ENCODE data around the gene DENND6B.

DENND6B gene

DNA sequence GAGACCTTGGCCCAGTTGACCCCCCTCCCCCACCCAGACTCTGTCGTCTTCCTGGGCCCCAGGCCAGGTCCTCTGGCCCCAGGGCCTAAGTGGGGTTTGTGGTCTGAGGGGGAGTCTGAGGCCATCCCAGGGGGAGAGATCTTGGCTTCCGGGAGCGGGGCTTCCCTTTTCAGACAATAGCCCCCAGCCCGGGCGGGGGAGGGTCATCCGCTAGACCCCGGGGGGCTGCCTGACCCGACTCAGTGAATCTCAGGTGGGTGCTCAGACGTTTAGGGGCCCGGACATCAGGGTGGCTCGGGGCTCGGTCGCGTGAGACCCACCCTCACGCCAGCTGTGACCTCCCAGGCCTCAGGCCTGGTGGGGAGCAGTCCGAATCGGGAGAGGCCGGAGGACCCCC lies 57.2 kb downstream of the DENND6B start:
- DNase-seq, result no peak

DNA sequence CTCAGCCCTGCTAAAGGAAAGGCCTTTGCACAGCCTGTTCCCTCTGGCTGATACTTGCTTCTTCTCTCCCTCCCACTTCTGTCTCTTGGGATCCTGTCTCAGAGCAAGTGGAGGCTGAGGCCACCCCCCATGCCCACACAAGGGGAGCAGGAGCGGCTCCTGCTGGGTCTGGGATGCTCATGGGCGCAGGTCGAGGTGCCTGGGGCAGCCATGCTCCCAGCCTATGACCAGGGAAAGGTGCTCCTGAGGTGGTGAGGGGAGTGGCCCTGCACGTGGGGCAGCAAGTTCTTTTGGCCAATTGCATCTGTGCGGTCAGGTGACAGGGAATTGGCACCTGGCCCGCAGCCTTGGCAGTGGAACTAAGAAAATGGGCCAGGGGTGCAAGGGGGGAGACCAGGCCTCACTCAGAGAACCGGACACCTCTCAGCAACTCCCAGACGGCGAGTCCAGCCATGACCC lies 58.1 kb downstream of the DENND6B start:
- no peak for DNase-seq

DNA sequence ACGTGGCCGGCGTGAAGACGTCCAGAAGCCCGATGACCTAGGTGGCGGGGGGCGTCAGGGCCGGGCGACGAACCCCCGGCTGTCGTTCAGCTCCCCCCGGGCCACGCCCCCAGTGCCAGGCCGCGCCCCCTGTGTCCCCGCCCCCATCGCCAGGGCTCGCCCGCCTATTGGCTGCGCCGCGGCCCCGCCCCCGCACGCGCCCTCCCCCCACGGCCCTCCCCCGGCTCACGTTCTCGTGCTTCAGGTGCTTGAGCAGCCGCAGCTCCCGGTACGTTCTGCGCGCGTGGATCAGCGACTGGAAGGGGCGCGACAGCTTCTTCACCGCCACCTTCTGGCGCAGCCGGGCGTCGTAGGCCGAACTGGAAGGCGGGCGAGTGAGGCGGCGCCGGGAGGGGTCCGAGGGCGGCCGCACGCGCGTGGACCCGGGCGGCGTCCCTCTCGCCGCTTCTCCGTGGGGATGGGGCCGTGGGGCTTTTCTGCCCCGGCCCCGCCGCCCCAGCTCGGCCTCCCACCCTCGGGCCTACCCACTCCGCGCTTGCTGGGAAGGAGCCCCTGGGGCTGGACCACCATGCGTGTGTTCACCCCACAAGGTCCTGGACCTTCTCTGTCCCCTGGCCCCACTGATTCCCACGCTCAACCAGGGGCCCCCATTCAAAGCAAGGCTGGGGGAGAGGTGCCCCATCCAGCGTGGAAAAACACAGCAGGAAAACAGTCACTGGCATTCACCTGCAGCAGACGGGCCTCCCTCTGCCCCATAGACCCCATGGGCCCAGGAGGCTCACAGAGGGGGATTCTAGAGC lies 59.0 kb downstream of the DENND6B start:
- no peak for DNase-seq

DNA sequence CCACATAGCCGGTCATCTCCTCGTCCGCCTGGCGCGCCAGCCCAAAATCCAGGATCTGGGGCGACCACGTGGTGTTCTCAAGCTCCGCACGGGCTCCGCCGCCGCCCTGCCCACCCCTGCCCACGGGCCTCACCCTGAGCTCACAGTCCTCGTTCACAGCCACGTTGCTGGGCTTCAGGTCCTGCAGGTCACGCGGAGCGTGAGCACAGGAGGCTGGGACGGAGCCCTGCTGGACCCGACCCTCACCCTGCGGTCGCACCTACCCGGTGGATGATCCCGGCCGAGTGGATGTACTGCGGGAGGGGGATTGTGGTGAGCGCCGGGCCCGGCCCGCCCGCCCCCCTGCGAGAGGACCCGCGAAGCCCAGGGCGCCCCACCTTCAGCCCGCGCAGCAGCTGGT lies 59.8 kb downstream of the DENND6B start:
- DNase-seq, result no peak

DNA sequence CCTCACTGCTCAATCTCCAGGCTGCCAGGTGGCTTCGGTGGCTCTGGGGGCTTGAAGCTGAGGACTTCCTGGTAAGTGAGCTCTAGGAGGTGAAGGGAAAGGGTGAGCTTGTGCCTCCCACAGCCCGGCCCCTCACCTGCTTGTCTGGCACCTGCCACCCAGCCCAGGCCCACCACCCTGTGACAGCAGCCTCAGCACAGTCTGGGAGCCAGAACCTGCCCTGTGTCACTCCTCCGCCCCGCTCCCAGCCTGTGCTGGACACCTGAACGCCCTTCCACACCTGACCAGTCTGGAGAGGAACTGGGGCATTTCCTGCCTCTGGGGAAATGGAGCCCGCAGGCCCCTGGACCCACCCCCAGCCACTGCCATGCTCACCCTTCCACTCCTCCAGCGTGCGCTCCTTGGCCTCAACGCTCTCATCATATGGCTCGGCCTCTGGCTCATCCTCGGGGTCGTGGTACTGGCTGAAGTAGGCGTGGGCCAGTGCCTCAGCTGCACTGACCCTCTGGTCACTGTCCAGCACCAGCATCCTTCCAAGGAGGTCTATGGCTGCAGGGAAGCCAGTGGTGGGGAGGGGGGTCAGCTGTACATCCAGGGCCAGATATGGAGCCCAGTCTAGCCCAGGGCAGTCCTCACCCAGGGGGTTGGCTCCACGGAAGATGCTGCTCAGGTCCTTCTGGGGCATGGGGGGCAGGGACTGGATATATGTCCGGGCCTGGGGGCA lies 61.7 kb downstream of the DENND6B start:
- no peak for DNase-seq

DNA sequence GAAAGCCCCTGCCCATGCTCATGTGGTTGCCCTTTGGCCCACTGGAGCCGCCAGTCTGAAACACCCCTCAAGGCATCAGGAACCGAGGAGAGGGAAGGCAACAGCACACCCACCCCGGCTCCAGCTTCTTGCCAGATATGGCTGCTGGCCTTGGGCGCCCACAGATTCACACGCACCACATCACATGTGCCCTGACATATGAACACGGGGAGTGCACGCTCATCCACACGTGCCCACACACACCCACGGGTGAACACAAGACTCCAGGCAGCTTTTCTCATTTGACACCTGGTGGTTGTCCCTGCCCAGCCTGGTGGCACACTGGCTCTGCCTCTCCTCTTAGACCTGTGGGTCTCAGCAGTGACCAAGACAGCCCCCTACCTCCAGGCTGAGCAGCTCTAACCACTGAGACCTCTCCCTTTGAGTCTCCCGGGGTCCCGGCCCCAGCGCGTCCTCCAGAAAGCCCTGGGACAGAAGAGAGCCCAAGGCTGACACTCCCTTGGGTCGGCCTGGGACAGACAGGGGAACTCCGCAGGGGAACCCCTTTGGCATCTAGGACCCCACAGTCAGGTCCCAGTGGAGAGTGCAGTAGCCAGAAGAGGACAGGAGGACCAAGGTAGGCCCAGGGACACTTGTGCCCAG lies 62.6 kb downstream of the DENND6B start:
- DNase-seq, result no peak

DNA sequence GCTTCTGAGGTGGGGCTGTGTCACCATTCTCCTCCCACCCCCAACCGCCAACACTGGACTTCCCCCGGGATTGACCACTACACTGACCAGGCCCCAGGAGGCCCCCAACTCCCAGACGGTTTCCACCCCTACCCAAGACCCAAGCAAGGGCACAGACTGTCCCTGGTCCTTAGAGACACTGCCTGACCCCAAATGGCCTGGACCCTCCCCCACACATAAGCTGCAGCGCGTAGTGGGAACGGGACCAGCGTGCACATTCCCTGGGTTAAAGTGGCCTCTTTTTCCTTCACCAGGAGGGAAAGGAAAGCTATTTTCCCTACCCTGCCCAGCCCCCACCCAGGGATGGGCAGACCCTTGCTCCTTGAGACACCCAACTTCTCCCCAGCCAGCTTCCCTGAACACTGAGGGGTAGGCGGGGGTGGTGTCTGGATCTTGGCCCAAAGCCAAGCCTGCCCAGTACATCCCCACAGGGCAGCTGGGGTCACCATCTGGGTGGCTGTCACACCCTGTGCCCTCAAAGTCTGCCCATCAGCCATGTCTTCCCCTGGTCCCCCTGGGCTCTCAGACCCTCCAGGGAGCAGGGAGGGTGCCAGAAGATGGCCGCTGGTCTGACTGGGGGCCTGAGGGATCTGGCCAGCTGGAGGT lies 63.7 kb downstream of the DENND6B start:
- no peak for DNase-seq

DNA sequence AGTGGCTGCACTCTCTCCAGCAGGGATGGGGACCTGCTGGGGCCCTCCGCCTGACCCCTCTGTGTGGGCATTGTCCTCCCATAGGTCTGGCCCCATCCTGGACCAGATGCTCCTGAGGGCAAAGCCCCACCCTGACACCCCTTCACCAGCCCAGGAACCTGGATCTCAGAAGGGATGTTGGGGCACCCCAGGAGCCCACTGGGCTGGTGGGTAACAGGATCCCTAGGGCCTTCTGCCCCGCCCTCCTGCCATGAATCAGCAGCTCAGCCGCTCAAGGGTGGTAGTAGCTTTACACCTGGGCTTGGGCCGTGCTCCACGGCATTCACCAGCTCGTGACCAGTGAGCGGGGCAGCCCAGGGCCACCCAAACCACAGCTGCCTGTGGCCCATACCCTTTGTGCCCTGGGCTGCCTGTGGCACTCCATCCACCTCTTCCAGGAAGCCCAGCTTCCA lies 64.3 kb downstream of the DENND6B start:
- DNase-seq, result peak; percentile 40

DNA sequence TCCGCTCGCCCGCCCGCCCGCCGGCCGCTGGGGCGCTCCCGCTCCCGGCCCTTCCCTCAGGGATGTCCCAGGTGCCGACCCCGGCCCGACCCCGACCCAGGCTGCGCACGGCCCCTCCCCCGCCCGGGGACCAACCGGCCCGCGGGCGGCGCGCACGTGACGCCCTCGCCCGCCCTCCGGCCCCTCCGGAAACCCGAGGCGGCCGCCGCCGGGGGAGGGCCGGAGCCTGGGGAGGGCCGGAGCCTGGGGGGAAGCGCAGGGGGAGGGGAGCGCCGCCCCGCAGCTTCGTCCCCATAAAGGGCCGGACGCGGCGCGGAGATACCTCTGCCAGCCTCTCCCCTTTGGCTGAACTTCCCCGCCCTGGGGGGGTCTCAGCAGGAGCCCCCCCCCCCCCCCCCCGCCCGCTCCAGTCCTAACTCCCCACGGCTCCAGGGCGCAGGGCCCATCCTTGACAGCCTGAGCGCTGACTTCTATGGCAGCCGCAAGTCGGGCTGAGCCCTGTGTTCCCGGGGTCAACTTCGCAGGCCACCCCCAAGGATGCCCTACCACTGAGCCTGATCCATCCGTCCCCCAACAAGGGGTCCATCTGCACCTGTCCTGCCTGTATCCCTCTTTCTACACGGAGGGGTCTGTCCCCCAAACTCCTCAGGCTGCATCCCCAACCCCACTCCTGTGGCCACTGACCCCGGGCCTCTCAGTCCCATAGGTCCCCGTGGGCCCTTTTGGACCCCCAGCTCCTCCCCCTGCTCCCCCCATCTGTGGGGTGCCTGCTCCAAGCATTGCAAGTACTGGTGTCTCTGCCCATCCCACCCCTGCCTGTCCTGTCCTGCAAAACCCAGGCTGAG lies 65.0 kb downstream of the DENND6B start, which contains the start of gene MAPK12:
Gene MAPK12 (minus strand): TSS at position 69 of the 845 bp plus-strand sequence. CDS start 174 bp downstream, outside the sequence.
- DNase-seq, result no peak

DNA sequence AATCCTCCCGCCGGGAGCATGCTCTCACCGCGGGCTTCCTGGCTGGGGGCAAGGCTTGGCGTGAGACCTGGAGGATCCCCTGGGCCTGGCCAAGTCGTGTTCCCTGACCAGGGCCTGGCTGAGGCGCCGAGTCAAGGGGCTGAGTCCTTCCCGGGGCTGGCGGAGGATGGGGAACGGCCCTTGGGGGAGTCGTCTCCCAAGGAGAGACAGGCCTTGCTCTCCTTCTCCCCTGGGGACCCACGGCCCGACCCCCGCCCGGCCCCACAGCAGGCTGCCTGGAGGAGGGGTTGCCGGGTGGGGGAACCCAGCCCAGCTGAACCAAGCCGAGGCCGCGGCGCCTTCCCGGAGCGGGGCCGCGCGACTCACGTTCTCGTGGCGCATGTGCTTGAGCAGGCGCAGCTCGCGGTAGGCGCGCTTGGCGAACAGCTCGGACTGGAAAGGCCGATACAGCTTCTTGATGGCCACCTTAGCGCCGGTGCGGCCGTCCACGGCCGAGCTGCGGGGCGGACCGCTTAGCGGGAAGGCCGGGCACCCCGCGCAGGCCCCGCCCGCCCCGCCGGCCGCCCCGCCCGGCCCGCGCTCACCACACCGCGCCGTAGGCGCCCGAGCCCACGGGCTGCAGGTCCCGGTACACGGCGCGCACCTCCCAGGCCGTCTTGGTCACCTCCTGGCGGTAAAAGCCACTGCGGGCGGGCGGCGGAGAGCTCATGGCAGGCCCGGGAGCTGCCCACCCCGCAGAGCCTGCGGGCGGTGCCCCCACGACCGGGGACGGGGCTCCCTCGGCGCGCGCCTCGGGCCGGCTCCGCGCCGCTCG lies 65.8 kb downstream of the DENND6B start:
- DNase-seq, result no peak

DNA sequence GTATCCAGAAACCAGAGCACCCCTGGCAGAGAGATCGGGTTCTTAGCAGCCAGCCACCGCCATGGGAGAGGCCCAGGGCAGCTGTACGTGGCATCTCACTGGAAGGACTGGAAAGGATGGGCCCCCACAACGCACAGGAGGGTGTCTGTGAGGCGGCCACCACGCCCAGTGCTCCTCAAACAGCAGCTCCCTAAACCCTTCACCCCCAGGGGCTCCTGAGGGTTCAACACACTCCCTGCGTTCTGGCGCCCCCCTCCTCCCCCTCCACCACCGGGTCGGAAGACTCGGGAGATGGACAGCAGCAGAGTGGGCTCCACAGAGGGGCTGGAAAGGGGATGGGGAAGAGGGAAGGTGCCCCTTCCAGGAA lies 66.4 kb downstream of the DENND6B start:
- DNase-seq, result no peak

DNA sequence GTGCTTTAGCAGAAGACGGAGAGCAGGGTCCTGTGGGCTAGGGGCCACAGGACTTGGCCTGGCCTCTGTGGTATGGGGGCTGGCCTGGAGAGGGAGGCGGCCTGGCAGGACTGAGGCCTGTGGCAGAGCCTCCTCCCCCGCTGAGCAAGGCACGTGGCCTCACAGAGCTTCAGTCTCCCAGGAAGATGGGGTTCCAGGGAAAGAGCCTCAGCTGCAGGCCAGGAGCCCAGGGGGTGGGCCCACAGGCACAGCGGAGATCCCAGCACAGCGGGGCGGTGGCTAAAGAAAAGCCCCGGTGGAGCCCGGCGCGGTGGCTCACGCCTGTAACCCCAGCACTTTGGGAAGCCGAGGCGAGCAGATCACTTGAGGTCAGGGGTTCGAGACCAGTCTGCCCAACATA lies 67.5 kb downstream of the DENND6B start:
- DNase-seq, result no peak
